Bone marrow (tissue), 2 donors: Measurements from ENCODE around the gene TRIO.
"Not testable (repeated sequence)": the region's sequence is repeated elsewhere in the genome, so short reads cannot be mapped to it uniquely, and the experiment has no call there.

Experiments
- DNase-seq, 2 donors: peaks; one replicate each; lab custom pipeline; 2025; lab: John Stamatoyannopoulos, UW

The TRIO gene

DNA sequence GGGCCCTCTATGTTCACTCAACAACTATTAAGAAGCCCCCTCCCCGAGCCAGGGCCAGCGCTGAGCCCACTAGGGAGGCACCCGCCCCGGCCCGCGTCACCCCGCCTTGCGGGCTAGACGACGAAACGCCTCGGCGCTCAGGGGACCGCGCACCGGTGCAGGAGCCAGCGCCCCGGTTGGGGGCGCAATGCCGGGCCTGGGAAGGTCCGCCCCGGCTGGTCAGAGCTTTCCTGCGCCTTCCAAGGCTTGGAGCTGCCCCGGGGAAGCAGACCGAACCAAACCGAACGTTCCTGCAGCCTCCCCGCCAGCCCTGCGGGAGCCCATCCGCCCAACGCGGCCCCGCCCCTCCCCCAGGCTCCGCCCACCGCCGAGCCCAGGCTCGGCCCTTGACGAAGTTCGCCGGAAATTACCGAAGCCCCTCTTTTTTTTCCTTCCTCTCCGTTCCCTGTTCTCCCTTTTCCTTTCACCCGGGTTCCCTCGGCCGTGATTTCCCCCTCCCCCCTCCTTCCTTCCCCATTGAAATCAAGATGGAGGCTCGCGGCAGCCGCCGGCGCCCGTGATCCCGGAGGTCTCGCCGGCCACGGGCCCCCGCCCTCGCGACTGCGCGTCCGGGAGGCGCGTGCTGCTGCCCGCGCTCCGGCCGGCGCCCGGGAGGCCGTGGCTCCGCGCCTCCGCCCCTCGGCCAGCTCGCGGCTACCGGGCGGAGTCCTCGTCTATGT is at the start of gene TRIO:
TRIO (plus strand) TSS at position 516 of the 719 bp plus-strand sequence. CDS start 384 bp downstream, outside the sequence.
- DNase-seq: peak; percentile 59 to 75

DNA sequence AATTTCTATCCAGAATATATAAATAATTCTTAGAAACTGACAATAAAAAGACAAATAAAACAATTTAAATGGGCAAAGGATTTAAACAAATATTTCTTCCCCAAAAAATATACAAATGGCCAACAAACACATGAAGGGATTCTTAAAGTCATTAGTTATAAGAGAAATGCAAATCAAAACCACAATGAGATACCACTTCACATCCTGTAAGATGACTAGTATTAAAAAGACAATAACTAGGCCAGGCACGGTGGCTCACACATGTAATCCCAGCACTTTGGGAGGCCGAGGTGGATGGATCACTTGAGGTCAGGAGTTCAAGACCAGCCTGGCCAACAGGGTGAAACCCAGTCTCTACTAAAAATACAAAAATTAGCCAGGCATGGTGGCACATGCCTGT is 45.8 kb upstream of the TRIO start:
- DNase-seq: not testable (repeated sequence)

DNA sequence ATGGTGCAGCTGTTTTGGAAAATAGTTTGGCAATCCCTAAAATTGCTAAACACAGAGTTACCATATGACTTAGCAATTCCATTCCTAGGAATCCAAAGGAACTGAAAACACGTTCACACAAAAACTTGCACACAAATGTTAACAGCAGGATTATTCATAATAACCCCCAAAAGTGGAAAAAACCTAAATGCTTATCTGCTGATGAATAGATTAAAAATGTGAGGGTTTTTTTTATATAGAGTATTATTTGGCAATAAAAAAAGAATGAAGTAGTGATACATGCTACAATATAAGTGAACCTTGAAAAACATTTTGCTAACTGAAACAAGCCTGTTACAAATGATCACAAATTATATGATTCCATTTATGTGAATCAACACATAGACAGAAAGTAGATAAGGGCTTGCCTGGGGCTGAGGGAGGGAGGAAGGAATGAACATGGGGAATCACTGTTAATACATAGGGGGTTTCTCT is 45.1 kb upstream of the TRIO start:
- DNase-seq: no peak

DNA sequence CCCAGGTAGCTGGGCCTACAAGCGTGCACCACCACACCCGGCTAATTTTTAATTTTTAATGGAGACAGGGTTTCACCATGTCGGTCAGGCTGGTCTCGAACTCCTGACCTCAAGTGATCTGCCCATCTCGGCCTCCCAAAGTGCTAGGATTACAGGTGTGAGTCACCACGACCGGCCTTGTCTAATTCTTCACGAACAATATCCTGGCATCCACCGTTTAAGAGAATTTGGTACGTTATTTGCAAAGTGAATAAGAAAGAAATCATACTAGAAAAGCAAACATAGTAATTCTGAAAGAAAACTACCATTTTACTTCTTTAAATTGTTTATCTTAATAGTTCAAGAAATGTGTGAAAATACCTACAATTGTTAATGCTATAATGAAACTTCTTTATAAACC is 42.9 kb upstream of the TRIO start:
- DNase-seq: no peak

DNA sequence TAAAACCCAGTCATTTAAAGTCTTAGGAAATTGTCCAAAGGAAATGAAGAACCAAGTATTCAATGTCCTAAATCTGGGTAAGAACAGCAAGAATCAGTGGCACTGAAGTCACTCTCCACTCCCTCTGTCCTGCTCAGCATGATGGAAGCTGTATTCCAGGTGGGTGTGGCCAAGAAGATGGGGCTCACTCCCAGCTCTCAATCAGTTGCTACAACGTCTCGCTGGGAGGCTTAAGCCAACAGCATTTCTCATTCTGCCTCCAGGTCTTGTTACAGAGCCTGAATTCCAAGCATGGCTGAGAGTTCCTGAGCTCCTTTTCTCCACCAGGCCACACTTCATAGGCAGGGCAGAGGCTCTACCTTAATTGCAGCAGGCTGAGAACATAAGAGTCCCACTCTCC is 41.2 kb upstream of the TRIO start:
- DNase-seq: no peak

DNA sequence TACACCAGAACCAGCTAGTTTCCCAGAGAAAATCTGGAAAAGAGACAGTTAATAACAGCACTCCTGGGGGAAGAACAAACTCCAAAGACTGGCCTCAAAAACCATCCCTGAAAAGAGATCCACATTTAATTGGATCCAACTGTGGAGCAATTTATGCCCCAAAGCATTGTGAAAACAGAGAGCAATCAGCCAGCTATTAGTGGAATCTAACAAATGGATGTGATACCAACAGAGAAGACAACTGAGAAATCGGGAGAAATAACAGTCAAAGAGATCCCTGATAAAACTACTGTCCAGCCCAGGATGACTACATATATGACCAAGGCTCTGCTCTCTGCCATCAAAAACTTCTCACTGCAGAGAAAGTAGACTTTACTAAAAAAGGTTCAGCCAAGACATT is 40.5 kb upstream of the TRIO start:
- no peak for DNase-seq

DNA sequence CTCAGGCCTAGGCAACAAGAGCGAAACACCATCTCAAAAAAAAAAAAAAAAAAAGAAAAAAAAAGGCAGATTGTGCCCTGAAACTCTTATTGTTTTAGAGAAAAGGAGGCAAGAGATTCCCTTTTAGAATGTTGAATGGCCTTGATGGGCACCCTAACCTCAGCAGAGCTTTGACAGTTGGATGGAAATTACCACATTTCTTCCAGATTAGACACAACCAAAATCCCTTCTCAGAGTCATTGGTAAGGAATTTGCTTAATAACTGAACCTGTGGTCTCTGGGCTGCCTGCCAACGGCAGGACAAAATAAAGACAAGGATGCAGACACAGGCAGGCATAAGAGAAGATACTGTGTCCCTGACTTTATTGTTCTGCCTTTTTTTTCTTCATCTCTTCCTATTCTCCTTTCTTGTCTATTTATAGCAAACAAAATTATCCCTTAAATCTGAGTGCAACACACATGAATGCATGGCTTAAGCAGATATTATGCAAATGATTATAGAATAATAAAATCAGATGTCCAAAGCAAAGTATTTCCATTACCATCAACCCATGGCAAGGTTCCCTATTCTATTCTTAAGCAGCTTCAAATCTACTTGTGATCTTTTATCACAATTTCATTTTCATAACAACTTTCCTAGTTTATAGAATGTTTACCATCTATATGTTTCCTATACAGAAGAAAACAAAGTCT is 37.3 kb upstream of the TRIO start:
- no peak for DNase-seq

DNA sequence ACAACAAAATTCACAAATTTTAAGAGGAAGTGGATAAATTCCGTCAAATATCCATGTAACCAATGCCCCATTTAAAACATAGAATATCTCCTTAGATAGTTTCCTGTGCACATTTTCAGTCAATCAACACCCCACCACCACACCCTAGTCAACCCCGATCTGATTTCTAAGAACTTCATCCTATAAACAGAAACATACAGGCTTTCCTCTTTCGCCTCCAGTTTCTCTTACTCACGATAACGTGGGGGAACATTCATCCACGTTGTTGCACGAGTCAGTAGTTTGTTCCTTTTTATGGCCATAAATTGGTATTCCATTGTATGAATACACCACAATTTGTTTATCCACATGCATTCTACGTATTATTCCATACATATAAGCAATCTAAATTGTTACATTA is 35.6 kb upstream of the TRIO start:
- peak in 1 of 2 donors; percentile 7 for DNase-seq

DNA sequence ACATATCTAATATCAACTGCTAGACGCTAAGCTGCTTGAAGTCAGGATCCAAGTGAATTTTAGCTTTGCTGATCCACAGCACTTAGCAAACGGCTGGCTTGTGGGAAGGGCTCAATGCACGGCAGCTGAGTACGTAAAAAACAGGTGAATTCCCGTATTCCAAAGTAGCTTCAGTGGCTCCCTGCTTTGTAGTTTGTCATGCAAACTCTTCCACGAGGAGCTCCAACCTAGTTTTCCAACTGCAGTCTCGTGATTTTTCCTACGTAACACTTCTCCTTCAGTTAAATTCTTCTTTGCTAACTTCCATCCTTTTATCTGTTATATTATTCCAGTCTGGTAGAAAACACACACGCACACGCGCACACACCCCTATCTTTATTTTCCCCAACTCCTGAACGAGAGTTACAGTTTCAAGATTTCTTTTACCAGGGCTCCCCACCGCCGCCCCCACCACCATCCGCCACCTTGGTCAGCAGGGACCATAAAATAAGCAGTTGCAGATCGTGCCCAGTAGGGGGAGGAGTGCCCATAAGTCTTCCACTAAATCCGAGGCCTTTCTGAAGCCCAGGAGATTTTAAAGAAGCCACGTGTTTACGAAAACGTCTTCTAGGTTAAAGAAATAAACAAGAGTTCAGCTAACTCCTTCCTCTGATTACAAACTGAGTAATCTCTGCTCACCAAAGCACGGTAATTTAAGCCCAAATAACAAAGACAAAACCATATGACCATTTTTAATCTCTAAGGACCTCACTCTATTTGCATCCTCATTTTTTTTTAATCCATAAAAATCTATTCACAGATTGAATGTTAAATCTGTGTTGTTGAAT is 34.8 kb upstream of the TRIO start:
- peak in 1 of 2 donors; percentile 78 for DNase-seq

DNA sequence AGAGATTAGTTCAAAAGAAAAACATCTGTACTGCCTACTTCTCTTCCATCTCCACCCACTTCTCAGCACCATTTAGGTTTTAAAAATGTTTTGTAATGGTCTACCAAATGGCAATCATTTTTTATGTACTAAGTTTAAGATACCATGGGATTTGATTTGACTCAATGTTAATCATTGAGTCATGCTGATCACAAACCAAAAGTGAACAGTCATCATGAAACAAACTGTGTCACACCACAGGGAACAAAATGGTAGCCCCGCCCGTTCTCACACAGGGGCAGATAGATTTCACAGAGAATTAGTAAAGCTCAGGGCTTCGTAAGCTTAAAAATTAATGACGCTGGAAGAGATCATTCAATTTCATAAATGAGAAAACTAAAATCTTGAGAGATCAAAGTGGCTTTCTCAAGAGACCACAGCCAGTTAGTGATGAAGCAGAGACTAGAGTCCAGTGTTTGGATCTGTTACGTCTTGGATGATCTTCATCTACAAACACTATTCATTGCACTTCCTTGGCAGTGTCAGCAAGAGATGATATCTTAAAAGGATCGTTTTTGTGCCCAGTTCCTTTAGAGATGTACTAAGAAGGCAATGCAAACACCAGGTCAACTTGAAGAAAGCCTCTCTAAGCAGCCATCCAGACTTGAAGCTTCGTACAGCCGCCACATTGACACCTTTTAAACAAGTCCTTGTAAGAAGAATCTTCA is 33.9 kb upstream of the TRIO start:
- peak in 1 of 2 donors; percentile 3 for DNase-seq

DNA sequence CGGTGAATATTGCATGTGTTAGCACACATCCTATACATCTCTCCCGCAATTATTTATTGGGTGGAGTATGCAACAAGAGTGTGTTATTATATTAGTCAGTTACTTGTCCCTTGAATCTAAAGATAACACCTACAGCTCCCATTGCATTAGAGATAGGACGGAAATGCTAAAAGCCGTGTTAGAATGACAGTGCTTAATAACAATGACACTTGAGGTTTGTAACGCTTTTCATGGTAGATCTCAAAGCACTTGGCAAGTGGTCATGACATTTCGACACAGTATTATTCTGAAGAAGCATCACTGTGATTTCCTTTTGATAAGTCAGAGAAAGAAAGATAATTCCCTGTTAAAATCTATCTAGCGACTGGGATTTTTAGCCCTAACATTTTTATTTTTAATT is 33.4 kb upstream of the TRIO start:
- no peak for DNase-seq

DNA sequence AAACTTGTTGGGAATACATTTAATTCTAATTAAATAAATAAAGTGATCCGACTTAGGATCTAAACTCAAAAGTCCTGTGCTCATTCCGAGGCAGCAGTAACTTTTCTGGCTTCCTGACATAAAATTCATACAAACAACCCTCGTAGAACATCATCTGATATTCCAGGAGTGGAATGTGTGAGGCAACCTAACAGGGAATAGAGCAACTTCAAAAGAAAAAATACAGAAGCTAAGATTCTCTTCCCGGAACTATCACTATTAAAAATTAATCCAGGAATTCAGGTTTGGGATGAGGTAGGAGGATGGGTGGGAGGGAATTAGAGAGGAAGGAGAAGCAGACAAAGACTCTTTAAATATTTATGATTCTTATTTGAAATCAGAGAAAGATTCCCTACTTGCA is 32.9 kb upstream of the TRIO start:
- no peak for DNase-seq

DNA sequence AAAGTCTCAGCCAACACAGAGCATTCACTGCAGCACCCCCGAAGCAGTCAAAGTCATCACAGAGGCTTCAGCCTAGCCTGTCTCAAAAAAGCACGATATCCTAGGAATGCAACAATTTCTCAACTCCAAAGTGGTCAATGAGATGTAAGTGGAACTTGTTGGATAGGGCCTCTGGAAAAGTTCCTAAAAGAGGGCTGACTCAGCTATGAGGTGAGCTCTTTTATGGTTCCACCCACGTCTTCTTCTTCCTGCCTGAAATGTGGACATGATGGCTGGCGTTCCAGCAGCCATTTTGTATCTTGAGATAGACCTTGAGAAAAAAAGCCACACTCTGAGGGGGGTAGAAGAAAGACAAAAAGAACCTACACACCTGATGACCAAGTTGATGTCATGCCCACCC is 32.5 kb upstream of the TRIO start:
- no peak for DNase-seq

DNA sequence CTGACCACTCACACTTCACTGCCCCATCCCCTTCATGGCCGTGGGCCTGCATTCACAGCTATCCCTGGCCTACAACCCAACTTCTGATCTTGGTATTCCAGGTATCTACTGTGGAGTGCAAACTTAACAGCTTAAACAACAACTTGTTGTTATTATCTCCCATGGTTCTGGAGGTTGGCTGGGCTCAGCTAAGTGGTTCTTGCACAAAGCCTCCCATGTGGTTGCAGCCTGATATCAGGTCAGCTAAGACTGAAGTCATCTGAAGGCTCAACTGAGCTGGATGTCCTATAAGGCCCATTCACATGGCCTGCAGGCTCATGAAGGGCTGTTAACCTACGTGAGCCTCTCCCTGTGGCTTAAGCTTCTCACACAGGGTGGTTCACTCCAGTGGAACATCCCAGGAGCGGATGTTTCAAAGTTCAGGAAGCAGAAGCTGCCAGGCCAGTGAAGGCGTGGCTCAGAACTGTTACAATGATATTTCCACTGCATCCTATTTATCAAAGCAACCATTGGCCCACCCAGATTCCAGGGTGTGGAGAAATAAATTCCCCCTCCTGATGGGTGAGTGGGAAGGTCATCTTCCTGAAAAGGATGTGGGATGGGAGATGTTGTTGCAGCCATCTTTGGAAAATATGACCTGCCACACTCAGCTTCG is 30.0 kb upstream of the TRIO start:
- no peak for DNase-seq

DNA sequence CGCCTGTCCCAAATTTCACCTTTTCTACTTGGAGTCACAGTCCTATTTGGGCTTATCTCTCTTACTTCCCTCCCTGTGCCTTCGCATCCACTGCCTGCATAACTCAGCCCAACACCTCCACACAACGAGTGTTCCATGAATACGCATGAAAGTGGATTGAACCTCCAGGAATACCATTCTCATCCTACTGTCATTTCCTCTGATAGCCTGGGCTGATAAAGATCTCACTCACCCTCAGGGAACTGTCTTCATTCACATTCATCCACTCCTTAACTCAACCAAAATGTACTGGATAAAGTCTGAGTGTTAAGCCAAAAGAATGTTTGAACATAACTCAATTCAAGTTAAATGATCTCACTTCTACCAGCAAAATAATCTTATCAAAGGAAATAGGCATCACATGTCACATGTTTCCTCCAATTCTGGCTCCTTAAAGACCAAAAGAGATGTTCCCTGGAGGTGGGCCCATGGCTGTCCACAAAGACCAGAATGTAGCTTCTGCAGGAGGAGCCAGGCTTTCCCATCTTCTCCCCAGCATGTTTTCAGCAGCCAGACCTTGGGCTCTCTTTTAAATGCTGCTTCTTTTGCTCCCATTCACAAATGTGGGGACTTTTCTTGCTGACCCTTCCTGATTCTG is 28.4 kb upstream of the TRIO start:
- no peak for DNase-seq

DNA sequence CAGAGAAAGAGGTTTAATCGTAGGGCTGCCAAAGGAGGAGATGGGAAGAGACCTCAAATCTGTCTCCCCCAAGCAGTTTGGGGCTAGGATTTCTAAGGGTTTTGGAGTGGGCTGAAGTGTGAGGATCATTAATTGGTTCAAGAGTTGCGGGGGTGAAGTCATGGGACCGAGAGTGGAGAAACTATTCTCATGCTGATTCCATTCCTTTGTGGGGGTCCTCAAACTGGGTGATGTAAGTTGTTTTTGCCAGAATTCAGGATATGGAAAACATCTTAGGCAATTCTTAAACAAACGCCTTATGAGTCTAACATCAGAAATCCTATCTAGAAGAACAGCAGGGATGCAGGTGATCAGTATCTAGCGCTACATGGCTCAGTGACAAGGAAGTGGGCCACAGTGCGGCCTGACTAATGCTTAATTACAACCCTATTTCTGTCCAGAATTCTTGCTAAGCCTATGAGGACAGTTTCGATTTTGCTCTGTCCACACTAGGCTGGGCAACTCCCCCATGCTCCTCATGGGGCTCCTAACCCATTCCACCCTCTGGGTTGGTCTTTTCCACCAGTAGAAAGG is 27.7 kb upstream of the TRIO start:
- DNase-seq: no peak

DNA sequence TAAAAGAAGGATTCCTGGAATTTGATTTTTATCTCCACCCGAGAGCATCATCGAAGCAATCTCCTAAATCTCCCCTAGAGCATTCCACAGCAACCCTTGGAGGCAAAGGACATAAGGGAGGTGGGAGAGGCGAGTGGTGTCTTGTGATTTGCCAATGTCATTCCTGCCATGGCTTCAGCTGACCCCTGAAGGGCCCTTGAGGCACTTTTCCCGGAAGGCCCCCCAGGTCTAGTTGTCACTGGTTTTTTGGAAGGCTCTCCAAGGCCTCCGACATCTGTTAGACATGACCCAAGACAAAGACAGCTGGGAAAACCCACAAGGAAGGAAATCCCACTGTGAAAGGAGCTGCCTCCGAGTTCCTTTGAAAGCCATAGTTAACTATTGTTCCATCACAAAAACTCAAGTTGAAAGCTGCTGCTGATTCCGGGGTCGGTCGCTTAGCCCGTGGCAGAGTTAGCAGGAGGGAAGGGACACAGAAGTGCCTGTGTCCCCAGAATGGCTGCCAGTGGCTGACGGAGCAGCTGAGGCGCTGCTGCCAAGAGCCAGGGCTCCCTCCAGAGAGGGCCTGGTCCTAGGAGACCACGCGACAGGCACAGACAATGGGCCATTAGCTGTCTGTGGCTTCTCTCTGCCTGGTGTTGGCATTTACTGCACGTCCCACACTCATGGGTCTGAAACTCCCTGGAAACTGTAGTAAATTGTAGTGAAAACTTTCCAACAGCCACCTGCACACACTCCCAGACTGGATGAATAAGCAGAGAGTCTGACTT is 24.4 kb upstream of the TRIO start:
- DNase-seq: no peak

DNA sequence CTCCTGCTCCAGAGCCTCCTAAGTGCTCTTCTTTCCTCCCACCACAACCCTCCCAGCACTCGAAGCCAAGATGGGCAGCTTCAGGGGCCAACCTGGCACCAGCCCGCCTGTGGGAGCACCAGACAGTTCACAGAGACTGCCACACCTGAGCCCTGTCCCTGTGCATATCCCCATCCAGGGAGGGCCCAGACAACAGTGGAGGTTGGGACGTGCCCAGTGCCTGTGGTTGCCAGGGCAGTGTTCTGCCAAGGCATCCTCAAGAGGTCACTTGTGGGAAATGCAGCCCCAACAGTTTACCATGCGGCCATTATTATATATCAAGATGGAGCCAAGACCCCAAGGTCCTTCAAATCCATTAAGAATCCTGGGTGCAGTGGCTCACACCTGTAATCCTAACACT is 23.0 kb upstream of the TRIO start:
- DNase-seq: no peak

DNA sequence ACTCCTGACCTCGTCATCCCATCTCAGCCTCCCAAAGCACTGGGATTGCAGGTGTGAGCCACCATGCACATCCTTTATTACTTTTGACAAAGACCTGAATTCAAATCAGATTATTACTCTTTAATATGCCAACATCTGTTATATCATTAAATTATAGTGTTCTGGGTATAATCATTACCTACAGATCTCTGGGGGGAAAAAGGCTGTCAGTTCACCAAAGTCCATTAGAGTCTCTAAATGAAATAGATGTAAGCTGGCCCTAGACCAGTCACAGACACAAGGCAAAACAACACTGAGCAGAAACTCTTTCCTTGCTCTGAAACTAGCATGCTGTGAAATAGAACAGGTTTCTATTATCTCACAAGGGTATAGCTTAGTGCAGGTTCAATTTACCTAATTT is 21.6 kb upstream of the TRIO start:
- no peak for DNase-seq

DNA sequence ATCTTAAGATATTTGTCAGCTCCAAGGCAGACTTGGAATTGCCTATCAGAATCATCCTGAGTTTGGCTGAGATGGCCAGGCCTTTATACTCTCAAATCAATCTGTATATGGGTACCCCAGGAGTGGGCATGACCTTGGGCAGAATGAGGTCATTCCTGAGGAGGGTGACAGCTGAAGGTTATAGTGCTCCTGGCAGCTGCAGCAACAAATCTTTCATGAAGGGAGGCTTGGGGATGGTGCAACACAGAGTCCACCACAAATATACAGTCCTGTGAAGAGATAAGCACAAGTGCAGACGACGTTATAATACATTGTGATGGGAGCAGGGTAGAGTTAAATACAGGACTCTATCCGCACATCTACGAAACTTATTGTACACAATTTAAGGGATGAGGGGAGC is 21.1 kb upstream of the TRIO start:
- no peak for DNase-seq
